H1 (cell line): ENCODE data around the gene ZSCAN18. TPM values are rescaled to one million over a fixed set of nuclear protein-coding genes. Genes with fewer than 3 reads are reported as not detected.

Experiments
- CREB1 ChIP-seq: IDR thresholded peaks from 2 replicates; pipeline ENCODE4 v1.6.1; 2012; ENCODE audit warnings: inconsistent platforms
- E2F6 ChIP-seq: IDR thresholded peaks from 2 replicates; pipeline ENCODE4 v1.6.1; 2012; ENCODE audit warnings: inconsistent platforms
- EZH2 ChIP-seq: fragments of 200-600 bp; sonication (generic); IDR thresholded peaks from 2 replicates; pipeline ENCODE4 v1.7.1; 2012; ENCODE audit warnings: low read depth, mild to moderate bottlenecking, moderate library complexity, low read length, inconsistent platforms; ENCODE audit not compliant: severe bottlenecking
- JUN ChIP-seq: IDR thresholded peaks from 2 replicates; pipeline ENCODE4 v1.6.1; 2011; ENCODE audit warnings: low read depth, mild to moderate bottlenecking, improper control_type of control experiment, low read length
- JUND ChIP-seq: IDR thresholded peaks from 2 replicates; pipeline ENCODE4 v1.6.1; 2011; ENCODE audit warnings: mild to moderate bottlenecking, improper control_type of control experiment, low read length
- KDM4A ChIP-seq: IDR thresholded peaks from one replicate; pipeline ENCODE4 v1.7.1; 2012; ENCODE audit warnings: low read depth, mild to moderate bottlenecking, moderate library complexity, low read length, inconsistent platforms; ENCODE audit not compliant: severe bottlenecking
- POU5F1 ChIP-seq: IDR thresholded peaks from 2 replicates; pipeline ENCODE4 v1.6.1; 2011; ENCODE audit warnings: low read depth, mild to moderate bottlenecking, low read length, moderate library complexity
- RAD21 ChIP-seq, 2 experiments: IDR thresholded peaks in 1 of 2; conservative IDR thresholded peaks in 1 of 2; 2 replicates each; pipeline ENCODE4 v1.6.1; 2011; ENCODE audit warnings: low read depth in 2 of 2, low read length in 2 of 2, improper control_type of control experiment in 1 of 2, inconsistent platforms in 1 of 2, mild to moderate bottlenecking in 1 of 2, moderate library complexity in 1 of 2
- RXRA ChIP-seq: IDR thresholded peaks from 2 replicates; pipeline ENCODE4 v1.6.1; 2011; ENCODE audit warnings: low read depth, mild to moderate bottlenecking, low read length, moderate library complexity; ENCODE audit not compliant: insufficient read depth
- SAP30 ChIP-seq: fragments of 300-600 bp; sonication (generic); IDR thresholded peaks from 2 replicates; pipeline ENCODE4 v1.7.1; 2012; ENCODE audit warnings: low read length, moderate library complexity, mild to moderate bottlenecking, inconsistent platforms; ENCODE audit not compliant: insufficient read depth, insufficient replicate concordance
- SIRT6 ChIP-seq: IDR thresholded peaks from one replicate; pipeline ENCODE4 v1.7.1; 2012; ENCODE audit warnings: low read length, inconsistent platforms
- SIX5 ChIP-seq: IDR thresholded peaks from 2 replicates; pipeline ENCODE4 v1.6.1; 2011; ENCODE audit warnings: mild to moderate bottlenecking, low read depth, low read length
- SRF ChIP-seq: IDR thresholded peaks from 2 replicates; pipeline ENCODE4 v1.6.1; 2011; ENCODE audit warnings: mild to moderate bottlenecking, low read depth, low read length, moderate library complexity
- ZNF274 ChIP-seq: IDR thresholded peaks from 2 replicates; pipeline ENCODE4 v1.7.0; 2012; ENCODE audit warnings: low read length, borderline replicate concordance; ENCODE audit errors: extremely low read depth
- polyA plus RNA-seq, 7 experiments: library from polyadenylated mRNA; depleted of rRNA in 3 of 7; stranded (reverse) in 5 of 7; unstranded in 2 of 7; fragments of >200 nt in 5 of 7; fragments of 200-250 nt in 2 of 7; gene quantifications; 1 replicate in 5 of 7; 2 replicates in 1 of 7; 4 replicates in 1 of 7; pipeline versions ENCODE4 v1.2.1 to v1.2.3, GENCODE V29; 2011 to 2013; ENCODE audit warnings: missing spikeins in 2 of 7, mixed read lengths in 2 of 7
- total RNA-seq: library from RNA; stranded (reverse); fragmentation: NEBNext Ultra II Directional; extraction: Animal tissue kit (Norgen Biotek cat#: 25700); gene quantifications from 2 replicates; pipeline ENCODE4 v1.2.1, GENCODE V29; 2021
- TF ChIP-seq, protein P1 (sequence below), 3 experiments: IDR thresholded peaks; 1 replicate in 2 of 3; 2 replicates in 1 of 3; pipeline versions ENCODE4 v1.5.1 to v1.6.1; 2011; ENCODE audit warnings: low read length in 3 of 3, mild to moderate bottlenecking in 3 of 3, inconsistent platforms in 2 of 3, low read depth in 1 of 3, moderate library complexity in 1 of 3; ENCODE audit not compliant: insufficient read depth in 1 of 3; ENCODE audit errors: control extremely low read depth in 1 of 3
- TF ChIP-seq, protein P2 (sequence below): IDR thresholded peaks from 2 replicates; pipeline ENCODE4 v1.6.1; 2012; ENCODE audit warnings: inconsistent platforms
- TF ChIP-seq, protein P3 (sequence below): IDR thresholded peaks from 2 replicates; pipeline ENCODE4 v1.6.1; 2011; ENCODE audit warnings: low read length, improper control_type of control experiment
- TF ChIP-seq, protein P4 (sequence below): IDR thresholded peaks from 2 replicates; pipeline ENCODE4 v1.6.1; 2011; ENCODE audit warnings: low read depth, mild to moderate bottlenecking, low read length; ENCODE audit not compliant: insufficient read depth

ZSCAN18 gene
- total and polyA plus RNA-seq, 2 of the 8 experiments (the other 6 are each of a cell fraction or from before 2014, with no cell fraction given) = 37.0 to 41.4 TPM

DNA sequence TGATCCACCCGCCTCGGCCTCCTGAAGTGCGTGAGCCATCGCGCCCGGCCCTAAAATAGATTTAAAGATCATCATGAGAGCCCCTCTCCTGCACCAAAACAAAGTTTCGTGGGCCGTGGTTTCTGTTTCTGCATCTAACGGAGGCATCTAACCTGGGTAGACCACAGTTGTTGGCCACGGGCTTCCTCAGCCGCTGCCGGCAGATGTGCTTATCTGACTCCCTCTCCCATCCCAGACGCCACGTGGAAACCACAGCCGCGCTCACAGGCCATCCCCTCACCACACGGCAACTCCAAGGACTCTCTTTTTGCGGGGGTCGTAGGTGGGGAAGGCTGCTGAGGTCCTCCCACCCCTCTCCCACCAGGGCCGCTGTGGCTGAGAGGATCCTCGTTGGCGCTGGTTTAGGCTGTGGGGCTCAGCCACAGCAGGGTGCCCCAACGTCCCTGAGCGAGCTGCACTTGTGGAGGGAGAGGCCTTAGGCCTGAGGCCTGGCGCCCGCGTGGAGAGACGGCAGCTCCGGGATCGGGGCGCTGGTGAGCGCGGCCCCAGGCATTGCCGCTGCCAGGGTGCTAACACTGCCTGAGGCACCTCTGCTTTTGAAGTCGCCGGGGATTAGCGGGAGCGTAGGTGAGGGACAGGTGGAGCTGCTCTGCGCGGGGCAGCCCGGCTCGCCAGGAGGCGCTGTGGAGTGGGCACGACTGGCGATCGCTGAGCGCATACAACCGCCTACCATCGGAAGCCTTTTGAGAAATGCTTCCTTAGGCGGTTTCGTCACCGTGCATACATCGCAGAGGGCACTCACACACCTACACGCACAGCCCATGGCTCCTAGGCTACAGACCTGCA is 55.3 kb downstream of the ZSCAN18 start (continued):
- TF ChIP-seq E2F6 = peak; percentile 85
- peak; percentile 52 for TF ChIP-seq CREB1
- no peak for TF ChIP-seq SAP30
- TF ChIP-seq KDM4A = peak; percentile 56
- TF ChIP-seq, protein P1, sequence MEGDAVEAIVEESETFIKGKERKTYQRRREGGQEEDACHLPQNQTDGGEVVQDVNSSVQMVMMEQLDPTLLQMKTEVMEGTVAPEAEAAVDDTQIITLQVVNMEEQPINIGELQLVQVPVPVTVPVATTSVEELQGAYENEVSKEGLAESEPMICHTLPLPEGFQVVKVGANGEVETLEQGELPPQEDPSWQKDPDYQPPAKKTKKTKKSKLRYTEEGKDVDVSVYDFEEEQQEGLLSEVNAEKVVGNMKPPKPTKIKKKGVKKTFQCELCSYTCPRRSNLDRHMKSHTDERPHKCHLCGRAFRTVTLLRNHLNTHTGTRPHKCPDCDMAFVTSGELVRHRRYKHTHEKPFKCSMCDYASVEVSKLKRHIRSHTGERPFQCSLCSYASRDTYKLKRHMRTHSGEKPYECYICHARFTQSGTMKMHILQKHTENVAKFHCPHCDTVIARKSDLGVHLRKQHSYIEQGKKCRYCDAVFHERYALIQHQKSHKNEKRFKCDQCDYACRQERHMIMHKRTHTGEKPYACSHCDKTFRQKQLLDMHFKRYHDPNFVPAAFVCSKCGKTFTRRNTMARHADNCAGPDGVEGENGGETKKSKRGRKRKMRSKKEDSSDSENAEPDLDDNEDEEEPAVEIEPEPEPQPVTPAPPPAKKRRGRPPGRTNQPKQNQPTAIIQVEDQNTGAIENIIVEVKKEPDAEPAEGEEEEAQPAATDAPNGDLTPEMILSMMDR (IDR thresholded peaks at IDR 0.05; ENCODE audit: control extremely low read depth in 1 of 3, insufficient read depth in 1 of 3, low read depth in 1 of 3, low read length in 3 of 3) = peak; percentile 87 to 97 (median 91)
- TF ChIP-seq EZH2 = no peak
- TF ChIP-seq JUN = no peak
- TF ChIP-seq SRF = no peak
- no peak for TF ChIP-seq ZNF274
- peak; percentile 75 to 79 for TF ChIP-seq RAD21 (IDR thresholded peaks at IDR 0.05 in 1 of 2, conservative IDR thresholded peaks at IDR 0.05 in 1 of 2; ENCODE audit: low read depth in 2 of 2, low read length in 2 of 2)
- TF ChIP-seq JUND = 0 out of 2 replicates have a peak, but pooled peaks have one; percentile 42
- no peak for TF ChIP-seq SIRT6
- TF ChIP-seq, protein P2, sequence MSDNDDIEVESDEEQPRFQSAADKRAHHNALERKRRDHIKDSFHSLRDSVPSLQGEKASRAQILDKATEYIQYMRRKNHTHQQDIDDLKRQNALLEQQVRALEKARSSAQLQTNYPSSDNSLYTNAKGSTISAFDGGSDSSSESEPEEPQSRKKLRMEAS = peak; percentile 73
- TF ChIP-seq, protein P3, sequence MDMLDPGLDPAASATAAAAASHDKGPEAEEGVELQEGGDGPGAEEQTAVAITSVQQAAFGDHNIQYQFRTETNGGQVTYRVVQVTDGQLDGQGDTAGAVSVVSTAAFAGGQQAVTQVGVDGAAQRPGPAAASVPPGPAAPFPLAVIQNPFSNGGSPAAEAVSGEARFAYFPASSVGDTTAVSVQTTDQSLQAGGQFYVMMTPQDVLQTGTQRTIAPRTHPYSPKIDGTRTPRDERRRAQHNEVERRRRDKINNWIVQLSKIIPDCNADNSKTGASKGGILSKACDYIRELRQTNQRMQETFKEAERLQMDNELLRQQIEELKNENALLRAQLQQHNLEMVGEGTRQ = no peak
- TF ChIP-seq POU5F1 = no peak
- TF ChIP-seq, protein P4, sequence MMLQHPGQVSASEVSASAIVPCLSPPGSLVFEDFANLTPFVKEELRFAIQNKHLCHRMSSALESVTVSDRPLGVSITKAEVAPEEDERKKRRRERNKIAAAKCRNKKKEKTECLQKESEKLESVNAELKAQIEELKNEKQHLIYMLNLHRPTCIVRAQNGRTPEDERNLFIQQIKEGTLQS = 0 out of 2 replicates have a peak, but pooled peaks have one; percentile 32
- no peak for TF ChIP-seq SIX5
- TF ChIP-seq RXRA = no peak
